GM23248 (cell line): ENCODE data around the gene DDX28. TPM values are rescaled to one million over a fixed set of nuclear protein-coding genes. Genes with fewer than 3 reads are reported as not detected.
"Not testable (repeated sequence)": the region's sequence is repeated elsewhere in the genome, so short reads cannot be mapped to it uniquely, and the experiment has no call there.

Experiments
- DNase-seq: peaks from one replicate; pipeline ENCODE4 v3.0.0-alpha.2; 2015
- H2AFZ ChIP-seq: fragments of 200-600 bp; sonication (generic); 2 replicates; pipeline ENCODE4 v1.6.1; 2016; ENCODE audit warnings: antibody characterized with exemption
- H3F3A ChIP-seq: fragments of 200-600 bp; sonication (generic); 2 replicates; pipeline ENCODE4 v1.6.1; 2016; ENCODE audit warnings: mild to moderate bottlenecking, antibody characterized with exemption, mixed run types; ENCODE audit not compliant: insufficient read depth
- H3K27ac ChIP-seq: fragments of 200-600 bp; sonication (generic); 2 replicates; pipeline ENCODE4 v1.5.1; 2016; ENCODE audit warnings: mild to moderate bottlenecking
- H3K27me3 ChIP-seq: fragments of 200-600 bp; sonication (generic); replicated peaks from 2 replicates; pipeline ENCODE4 v1.6.1; 2016; ENCODE audit warnings: mild to moderate bottlenecking; ENCODE audit not compliant: insufficient read depth
- H3K36me3 ChIP-seq: fragments of 200-600 bp; sonication (generic); 2 replicates; pipeline ENCODE4 v1.6.1; 2016; ENCODE audit warnings: low read depth, mild to moderate bottlenecking
- H3K4me1 ChIP-seq: fragments of 200-600 bp; sonication (generic); 2 replicates; pipeline ENCODE4 v1.6.1; 2016; ENCODE audit warnings: mild to moderate bottlenecking; ENCODE audit not compliant: insufficient read depth
- H3K4me2 ChIP-seq: fragments of 200-600 bp; sonication (generic); one replicate; pipeline ENCODE4 v1.6.1; 2016; ENCODE audit warnings: mild to moderate bottlenecking; ENCODE audit not compliant: unreplicated experiment
- H3K4me3 ChIP-seq: fragments of 200-600 bp; sonication (generic); 2 replicates; pipeline ENCODE4 v1.5.1; 2016; ENCODE audit warnings: mild to moderate bottlenecking
- H3K79me2 ChIP-seq: fragments of 200-600 bp; sonication (generic); 2 replicates; pipeline ENCODE4 v1.6.1; 2016; ENCODE audit warnings: mild to moderate bottlenecking; ENCODE audit not compliant: insufficient read depth
- H3K9ac ChIP-seq: fragments of 200-600 bp; sonication (generic); 2 replicates; pipeline ENCODE4 v1.6.1; 2016; ENCODE audit warnings: mild to moderate bottlenecking
- H3K9me2 ChIP-seq: fragments of 200-600 bp; sonication (generic); 2 replicates; pipeline ENCODE4 v1.6.1; 2016; ENCODE audit warnings: mixed run types, mild to moderate bottlenecking, moderate library complexity; ENCODE audit not compliant: insufficient read depth
- H3K9me3 ChIP-seq: fragments of 200-600 bp; sonication (generic); one replicate; pipeline ENCODE4 v1.6.1; 2017; ENCODE audit warnings: low read depth
- H4K20me1 ChIP-seq: fragments of 200-600 bp; sonication (generic); 2 replicates; pipeline ENCODE4 v1.6.0; 2016; ENCODE audit not compliant: insufficient read depth
- EZH2 ChIP-seq: fragments of 200-600 bp; sonication (generic); IDR thresholded peaks from 2 replicates; pipeline ENCODE4 v1.6.1; 2018; ENCODE audit warnings: antibody characterized with exemption, mild to moderate bottlenecking; ENCODE audit not compliant: insufficient read depth, poor library complexity, severe bottlenecking
- EZH2phosphoT487 ChIP-seq: fragments of 200-600 bp; sonication (generic); IDR thresholded peaks from 2 replicates; pipeline ENCODE4 v1.6.1; 2018; ENCODE audit warnings: antibody characterized with exemption, moderate library complexity, mild to moderate bottlenecking, low read depth; ENCODE audit not compliant: insufficient read depth
- WGBS, 2 experiments: methylation state at CpG; one replicate each; pipeline ENCODE4 v1.1.6; 2015 to 2017; ENCODE audit warnings: low lambda C conversion rate in 2 of 2, low coverage in 1 of 2; ENCODE audit errors: missing lambda C conversion rate in 2 of 2; 5-methylcytosine and 5-hydroxymethylcytosine counted together
- in situ Hi-C: fragments of 300-500 bp; cut with MboI; formaldehyde crosslinking; loops from 2 replicates; pipeline ENCODE4 v1.15.0; 2020
- polyA plus RNA-seq: library from polyadenylated mRNA; unstranded; fragments of >200 nt; fragmentation: Nextera tagmentation; extraction: Ambion mirVana; gene quantifications from 2 replicates; pipeline ENCODE4 v1.2.1, GENCODE V29; 2016
- total RNA-seq: library from RNA; depleted of rRNA; stranded (reverse); fragments of >200 nt; shearing (Covaris generic); gene quantifications from 2 replicates; pipeline ENCODE4 v1.2.3, GENCODE V29; 2014

Gene DDX28
- total and polyA plus RNA-seq, 2 experiments from 2014 or later = 8.8 to 9.0 TPM

DNA sequence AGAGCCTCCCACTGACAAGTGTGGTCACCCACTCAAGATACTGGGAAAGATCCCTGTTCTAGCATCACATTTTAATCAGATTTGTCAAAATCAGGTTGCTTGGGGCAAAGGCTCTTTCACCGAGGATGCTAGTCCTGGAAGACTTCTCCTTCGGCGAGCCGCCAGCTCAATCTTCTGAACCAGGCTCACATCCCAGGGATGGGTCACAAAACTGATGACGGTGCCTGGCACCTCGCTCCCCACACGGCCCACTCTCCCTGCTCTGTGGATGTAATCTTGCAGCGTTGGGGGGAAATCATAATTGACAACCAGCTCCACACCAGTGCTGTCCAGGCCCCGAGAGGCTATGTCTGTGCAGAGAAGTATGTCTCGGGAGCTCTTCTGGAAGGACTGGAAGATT is 1.5 kb downstream of the DDX28 start:
- 95 to 98% methylated on average over 10 of the region's 10 CpGs for WGBS, 2 experiments
- 0 out of 2 replicates have a peak, but pooled peaks cover 4% of the 10 kb centered on the region for H3F3A ChIP-seq
- TF ChIP-seq EZH2phosphoT487 = no peak
- no peak for TF ChIP-seq EZH2
- in situ Hi-C loops = no loop called here
- H3K4me3 ChIP-seq = no peak overlapping the region
- no peak for DNase-seq
- peak overlapping the region; percentile 94; the same call in 1 of the 2 replicates for H3K9ac ChIP-seq
- H3K4me1 ChIP-seq = peaks cover 16% of the 10 kb centered on the region
- peaks cover 45% of the 10 kb centered on the region for H3K79me2 ChIP-seq
- no peaks in the 10 kb centered on the region for H3K27me3 ChIP-seq
- no peaks in the 10 kb centered on the region for H3K36me3 ChIP-seq
- no peak overlapping the region for H3K27ac ChIP-seq
- no peak overlapping the region for H2AFZ ChIP-seq
- H3K9me3 ChIP-seq = no peaks in the 10 kb centered on the region
- H3K9me2 ChIP-seq = no peaks in the 10 kb centered on the region
- H3K4me2 ChIP-seq = peak overlapping the region; percentile 91
- no peaks in the 10 kb centered on the region for H4K20me1 ChIP-seq

DNA sequence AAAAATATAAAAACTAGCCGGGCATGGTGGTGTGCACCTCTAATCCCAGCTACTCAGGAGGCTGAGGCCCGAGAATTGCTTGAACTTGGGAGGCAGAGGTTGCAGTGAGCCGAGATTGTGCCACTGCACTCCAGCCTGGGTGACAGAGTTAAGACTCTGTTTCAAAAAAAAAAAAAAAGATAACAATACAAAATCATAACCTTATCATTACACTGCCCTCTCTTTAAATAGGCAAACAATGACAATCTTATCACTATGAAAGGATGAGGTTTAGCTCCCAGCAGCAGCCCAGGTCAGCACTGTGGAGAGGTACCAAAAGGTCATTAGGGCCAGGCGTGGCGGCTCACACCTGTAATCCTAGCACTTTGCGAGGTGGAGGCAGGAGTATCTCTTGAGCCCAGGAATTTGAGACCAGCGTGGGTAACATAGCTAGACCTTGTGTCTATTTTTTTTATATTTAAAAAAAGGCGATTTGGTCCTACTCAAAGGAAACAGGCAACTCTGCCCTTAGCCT is 3.8 kb downstream of the DDX28 start:
- 71 to 74% methylated on average over 8 of the region's 8 CpGs for WGBS, 2 experiments
- H3K27ac ChIP-seq = no peak overlapping the region
- in situ Hi-C loops = no loop called here
- no peaks in the 10 kb centered on the region for H3K9me3 ChIP-seq
- peaks cover 13% of the 10 kb centered on the region for H3K4me1 ChIP-seq
- no peaks in the 10 kb centered on the region for H3K9me2 ChIP-seq
- no peak for DNase-seq
- H3K4me2 ChIP-seq = no peak overlapping the region
- H3K4me3 ChIP-seq = no peak overlapping the region
- H3K79me2 ChIP-seq = peaks cover 32% of the 10 kb centered on the region
- no peak overlapping the region for H3K9ac ChIP-seq
- no peaks in the 10 kb centered on the region for H3K36me3 ChIP-seq
- TF ChIP-seq EZH2phosphoT487 (no peak), EZH2 (no peak)
- 0 out of 2 replicates have a peak, but pooled peaks cover 4% of the 10 kb centered on the region for H3F3A ChIP-seq
- no peaks in the 10 kb centered on the region for H3K27me3 ChIP-seq
- H4K20me1 ChIP-seq = no peaks in the 10 kb centered on the region
- no peak overlapping the region for H2AFZ ChIP-seq

DNA sequence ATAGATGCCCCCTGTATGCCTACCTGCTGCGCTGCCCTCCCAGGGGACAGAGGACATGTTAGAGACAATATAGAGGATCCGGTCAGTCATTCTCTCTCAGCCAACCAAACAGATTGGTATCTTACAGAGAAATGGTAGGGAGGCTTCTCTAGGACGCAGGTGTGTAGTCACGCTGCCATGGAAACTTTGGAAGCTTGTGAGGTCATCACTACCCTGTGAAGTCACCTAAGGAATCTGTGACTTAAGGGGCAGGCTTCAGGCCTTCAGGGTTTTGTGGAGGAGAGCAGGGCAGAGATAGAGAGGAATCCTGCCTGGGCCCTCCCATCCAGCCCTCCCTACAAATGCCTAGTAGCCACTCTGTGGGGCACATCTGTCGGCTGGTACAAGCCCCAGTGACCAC is 7.4 kb downstream of the DDX28 start, which contains the start of gene DPEP2NB:
Gene DPEP2NB, minus strand, starts transcription at position 231 of the 400 bp plus-strand sequence. Its CDS starts 141 bp downstream, at position 90.
- in situ Hi-C loops = no loop called here
- Histone ChIP-seq H3K9me2 (no peaks in the 10 kb centered on the region), H2AFZ (no peak within 1 kb of the TSS), H3K9me3 (no peaks in the 10 kb centered on the region), H3K4me3 (no peak within 1 kb of the TSS), H3K9ac (no peak within 1 kb of the TSS), H3K27me3 (no peaks in the 10 kb centered on the region), H3K4me1 (no peaks in the 10 kb centered on the region), H4K20me1 (no peaks in the 10 kb centered on the region), H3K79me2 (no peaks in the 10 kb centered on the region), H3K4me2 (no peak within 1 kb of the TSS), H3F3A (no peaks in the 10 kb centered on the region), H3K36me3 (no peaks in the 10 kb centered on the region), H3K27ac (no peak within 1 kb of the TSS)
- no peak for TF ChIP-seq EZH2phosphoT487
- TF ChIP-seq EZH2 = no peak
- DNase-seq = no peak
- 70 to 75% methylated on average over 5 of the region's 5 CpGs for WGBS, 2 experiments

DNA sequence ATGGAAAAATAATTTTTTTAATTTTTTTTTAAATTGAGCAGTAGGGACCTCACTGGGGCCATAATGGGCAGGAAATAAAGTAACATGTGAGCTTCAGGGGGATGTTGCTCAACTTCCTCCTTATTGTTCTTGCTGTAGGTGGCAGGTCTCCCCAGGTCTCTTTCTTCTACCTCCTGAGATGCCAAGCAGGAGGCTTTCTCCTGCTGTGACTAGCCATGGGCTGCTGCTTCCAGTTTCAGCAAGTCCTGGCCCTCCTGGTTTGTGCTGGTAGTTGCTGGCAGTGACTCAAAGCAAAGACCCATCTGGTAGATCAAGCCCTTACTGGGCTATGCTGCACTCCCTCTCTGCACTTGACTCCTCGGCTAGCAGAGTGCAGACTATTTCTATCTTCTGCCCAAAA is 9.6 kb downstream of the DDX28 start:
- no peak for TF ChIP-seq EZH2phosphoT487
- TF ChIP-seq EZH2 = no peak
- Histone ChIP-seq H3K4me3 (no peak overlapping the region), H2AFZ (no peak overlapping the region), H3K9me2 (no peaks in the 10 kb centered on the region), H3K36me3 (no peaks in the 10 kb centered on the region), H3K4me1 (no peaks in the 10 kb centered on the region), H3F3A (no peaks in the 10 kb centered on the region), H3K27ac (no peak overlapping the region), H3K27me3 (no peaks in the 10 kb centered on the region), H3K79me2 (no peaks in the 10 kb centered on the region), H3K9me3 (no peaks in the 10 kb centered on the region), H3K4me2 (no peak overlapping the region), H3K9ac (no peak overlapping the region), H4K20me1 (no peaks in the 10 kb centered on the region)
- in situ Hi-C loops = no loop called here
- WGBS, 2 experiments = 68 to 84% methylated on average over 1 of the region's 1 CpG
- DNase-seq = no peak

DNA sequence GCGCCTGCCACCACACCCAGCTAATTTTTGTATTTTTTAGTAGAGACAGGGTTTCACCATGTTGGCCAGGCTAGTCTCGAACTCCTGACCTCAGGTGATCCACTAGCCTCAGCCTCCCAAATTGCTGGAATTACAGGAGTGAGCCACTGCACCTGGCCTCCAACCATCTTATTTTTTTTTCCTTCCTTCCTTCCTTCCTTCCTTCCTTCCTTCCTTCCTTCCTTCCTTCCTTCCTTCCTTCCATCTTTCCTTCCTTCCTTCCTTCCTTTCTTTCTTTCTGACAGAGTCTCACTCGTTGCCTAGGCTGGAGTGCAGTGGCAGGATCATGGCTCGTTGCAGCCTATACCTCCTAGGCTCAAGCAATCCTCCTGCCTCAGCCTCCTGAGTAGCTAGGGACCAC is 13.2 kb downstream of the DDX28 start:
- H4K20me1 ChIP-seq, H2AFZ ChIP-seq, DNase-seq, H3K27me3 ChIP-seq, H3K9me2 ChIP-seq, H3K9ac ChIP-seq, H3K4me2 ChIP-seq, H3K4me3 ChIP-seq, H3K36me3 ChIP-seq, in situ Hi-C loops, H3K79me2 ChIP-seq, H3F3A ChIP-seq, H3K27ac ChIP-seq, H3K9me3 ChIP-seq, H3K4me1 ChIP-seq: not testable (repeated sequence)
- WGBS, 2 experiments = 72 to 75% methylated on average over 4 of the region's 4 CpGs
